Hematopoietic multipotent progenitor cell treated with erythropoietin and hydrocortisone succinate and interleukin-3 and kit ligand, for 4 days (in vitro differentiated cells): ENCODE results near the gene HIGD1B.
A peak's percentile ranks its signal among the peaks of the same experiment; 100 is the strongest.

ENCODE experiments used
- DNase-seq: peaks from one replicate; pipeline ENCODE4 v3.0.0-alpha.2; 2015

The HIGD1B gene

DNA sequence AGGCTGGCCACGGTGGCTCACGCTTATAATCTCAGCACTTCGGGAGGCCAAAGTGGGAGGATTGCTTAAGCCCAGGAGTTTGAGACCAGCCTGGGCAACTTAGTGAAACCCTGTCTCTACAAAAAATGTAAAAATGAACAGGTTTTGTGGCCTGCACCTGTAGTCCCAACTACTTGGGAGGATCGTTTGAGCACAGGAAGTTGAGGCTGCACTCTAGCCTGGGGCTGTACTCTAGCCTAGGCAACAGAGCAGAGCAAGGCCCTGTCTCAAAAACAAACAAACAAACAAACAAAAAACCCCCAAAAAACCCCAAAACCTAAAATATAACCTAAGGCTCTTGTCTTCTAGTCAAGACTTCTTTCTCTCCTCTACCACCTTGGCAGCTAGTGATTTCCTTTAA, 7.4 kb upstream of the HIGD1B start:
- no peak for DNase-seq

DNA sequence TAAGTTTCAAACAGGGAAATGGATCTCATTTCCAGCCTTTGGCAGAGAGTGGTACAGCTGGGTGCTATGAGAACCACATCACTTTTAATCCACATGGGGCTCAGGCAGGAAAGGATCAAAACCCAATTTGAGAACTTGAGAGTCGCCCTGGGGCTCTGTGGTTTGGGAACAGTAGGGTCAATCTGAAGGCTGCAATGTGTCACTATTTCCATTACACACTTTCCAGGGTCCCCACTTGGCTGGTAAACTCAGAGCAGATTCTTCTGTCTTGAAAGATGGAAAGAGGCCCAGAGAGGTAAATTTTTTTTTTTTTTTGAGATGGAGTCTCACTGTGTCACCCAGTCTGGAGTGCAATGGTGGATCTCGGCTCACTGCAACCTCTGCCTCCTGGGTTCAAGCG, 6.7 kb upstream of the HIGD1B start:
- DNase-seq = no peak

DNA sequence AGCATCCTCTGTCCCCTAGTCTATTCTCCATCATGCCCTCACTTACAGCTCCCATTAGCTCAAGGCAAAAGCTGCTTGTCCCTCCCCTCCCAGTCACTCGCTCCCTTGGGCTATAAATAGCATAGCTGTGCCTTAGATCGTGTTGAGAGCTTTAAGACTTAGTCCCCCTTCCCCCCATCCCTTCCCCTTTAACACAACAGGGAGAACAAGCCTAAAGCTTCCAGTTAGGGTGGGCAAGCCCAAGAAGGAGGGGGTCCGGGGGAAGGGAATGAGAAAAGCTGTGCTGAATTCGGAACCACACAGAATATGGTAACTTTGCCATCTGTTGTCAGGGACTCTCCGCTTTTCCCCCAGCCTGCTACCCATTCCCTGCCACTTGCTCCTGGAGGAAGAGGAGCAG, 4.9 kb upstream of the HIGD1B start:
- no peak for DNase-seq

DNA sequence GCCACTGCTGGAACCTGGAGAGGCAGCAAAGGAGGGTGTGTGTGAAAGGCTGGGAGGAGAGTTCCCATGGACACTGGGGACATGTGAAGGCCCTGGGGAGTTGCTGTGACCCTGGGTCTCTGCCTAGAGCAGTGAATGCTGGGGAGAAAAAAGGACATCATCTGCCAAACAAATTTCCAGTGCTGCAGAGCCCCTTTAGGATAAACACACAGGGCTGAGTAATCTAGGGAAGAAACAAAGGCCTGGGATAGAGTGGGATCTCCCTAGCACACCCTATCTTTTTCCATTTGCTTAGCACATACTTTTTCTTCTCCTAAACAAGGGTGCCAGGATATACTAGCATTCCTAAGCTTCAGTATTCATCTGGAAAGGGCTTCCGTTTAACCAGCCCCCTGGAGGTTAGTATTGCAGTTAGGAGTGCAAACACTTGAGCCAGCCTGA, 3.3 kb upstream of the HIGD1B start:
- no peak for DNase-seq

DNA sequence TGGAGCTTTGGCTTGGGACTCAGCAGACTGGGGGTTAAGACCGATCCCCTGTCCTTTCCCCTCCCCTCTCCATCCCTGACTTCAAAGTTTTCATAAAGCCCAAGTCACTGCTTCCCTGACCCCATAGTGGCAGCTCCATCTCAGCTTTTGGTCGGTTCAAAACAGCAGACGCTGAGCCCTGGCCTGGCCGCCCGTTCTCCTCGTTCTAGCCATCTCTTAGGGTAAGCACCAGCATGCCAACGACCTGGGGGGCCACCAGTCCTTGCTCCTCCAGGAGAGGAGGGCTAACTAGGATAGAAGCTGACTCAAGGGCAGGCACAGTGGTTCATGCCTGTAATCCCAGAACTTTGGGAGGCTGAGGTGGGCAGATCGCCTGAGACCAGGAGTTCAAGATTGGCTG, 1.5 kb upstream of the HIGD1B start:
- DNase-seq = no peak

DNA sequence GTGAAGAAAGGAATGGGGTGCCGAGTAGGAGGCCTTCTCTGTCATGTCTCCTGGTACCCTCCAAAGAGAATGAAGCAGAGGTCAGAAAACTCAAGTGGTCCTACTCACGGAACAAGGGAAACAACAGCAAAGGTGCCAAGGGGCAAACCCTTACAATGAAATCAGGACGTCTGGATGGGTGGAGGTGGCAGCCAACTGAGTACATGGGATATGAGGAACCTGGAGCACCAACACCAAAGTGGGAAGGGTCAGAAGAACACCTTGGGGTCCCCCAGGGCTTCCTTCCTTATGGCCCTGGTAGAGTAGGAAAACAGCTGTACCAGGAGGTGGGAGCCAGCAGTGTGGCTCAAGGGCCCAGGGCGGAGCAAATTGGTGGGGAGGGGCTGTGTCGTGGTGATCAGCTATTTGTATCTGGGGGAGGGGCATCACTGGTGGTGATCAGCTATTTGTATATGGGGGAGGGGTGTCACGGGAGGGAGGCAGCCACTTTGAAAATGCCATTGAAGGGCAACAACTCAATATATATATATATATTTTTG, 643 bp downstream of the HIGD1B start:
- no peak for DNase-seq

DNA sequence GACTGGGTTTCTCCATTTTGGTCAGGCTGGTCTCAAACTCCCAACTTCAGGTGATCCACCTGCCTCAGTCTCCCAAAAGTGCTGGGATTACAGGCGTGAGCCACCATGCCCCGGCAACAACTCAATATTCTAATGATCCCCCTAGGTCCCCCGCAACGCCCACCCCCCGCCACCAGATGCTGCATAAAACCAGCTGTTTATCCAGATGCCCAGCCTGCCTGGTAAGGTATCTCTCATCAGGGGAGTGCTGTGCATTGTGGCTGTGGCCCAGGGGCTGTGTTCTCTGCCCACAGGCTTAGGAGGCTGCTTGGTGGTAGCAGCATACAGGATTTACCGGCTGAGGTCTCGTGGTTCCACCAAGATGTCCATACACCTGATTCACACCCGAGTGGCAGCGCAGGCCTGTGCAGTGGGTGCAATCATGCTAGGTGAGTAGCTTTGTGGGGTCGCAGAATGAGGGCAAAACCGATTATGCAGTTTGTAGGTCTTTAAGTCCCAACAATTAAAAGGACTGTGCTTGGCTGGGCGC, 1.3 kb downstream of the HIGD1B start:
- DNase-seq = no peak

DNA sequence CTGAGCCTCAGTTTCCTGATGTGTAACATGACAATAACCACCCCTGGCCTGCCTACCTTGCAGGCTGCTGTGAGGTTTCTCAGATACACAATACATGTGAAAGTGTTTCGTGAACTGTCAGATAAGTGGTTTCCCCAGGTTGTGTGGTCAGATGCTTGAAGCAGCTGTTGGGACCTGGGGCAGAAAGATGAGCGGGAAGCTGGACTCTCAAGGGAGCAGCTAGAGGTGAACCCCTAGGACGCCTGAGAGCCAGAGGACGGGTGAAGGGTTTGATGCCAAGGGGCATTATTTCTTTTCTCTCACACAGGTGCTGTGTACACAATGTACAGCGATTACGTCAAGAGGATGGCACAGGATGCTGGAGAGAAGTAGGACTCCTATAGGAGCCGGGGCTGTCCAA, 2.3 kb downstream of the HIGD1B start:
- no peak for DNase-seq

DNA sequence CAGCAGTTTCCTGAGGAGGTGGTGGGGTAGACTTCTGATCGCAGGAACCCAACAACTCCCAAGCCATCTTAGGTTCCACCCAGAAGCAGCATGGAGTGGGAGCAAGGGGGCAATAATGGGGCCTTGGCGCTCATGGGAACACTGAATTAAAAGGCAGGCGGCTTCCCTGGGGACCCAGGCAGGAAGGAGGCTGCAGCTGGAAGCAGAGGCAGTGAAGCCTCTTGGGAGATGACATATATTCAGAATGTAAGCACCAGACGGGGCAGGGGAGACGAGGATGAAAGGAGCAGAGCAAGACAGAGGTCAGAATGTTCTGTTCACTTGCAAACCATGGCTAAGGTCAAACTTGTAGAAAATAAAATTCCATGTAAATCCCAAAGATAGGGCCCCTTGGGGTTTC, 2.9 kb downstream of the HIGD1B start:
- no peak for DNase-seq

DNA sequence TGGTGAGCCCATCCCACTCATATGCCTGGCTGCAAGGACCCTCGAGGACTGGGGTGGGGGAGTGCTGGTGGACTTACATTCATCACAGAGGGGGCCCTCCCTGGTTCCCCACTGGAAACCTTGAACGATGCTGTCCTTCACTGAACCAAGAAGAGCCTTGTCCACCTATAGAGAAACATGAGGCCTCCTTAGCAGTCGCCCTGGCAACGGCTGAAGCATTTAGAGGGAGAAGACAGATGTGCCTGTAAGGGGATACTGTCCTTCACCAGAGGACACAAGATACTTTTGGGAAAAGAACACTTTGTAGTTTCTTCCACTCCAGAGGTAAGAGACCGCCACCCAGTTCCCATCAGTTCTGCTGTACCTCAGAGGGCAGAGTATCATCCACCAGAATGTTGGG, 6.5 kb downstream of the HIGD1B start:
- no peak for DNase-seq

DNA sequence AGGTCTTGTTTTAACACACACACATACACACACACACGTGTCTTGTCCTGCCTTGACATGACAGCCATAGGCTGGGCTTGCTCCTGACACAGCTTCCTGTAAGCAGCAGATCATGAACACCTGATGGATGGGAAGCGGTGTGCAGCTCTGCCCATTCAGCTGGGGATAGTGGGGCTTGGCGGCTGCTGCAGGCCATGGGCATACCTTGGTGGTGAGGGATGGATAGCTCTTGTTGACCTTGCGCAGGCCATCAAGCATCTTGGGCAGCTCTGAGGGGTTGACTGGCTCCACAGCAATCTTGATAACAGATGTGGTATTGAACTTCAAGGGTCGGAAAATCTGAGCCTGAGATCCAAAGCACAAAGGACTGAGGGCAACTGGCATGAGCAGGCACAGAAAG, 12.0 kb downstream of the HIGD1B start:
- no peak for DNase-seq

DNA sequence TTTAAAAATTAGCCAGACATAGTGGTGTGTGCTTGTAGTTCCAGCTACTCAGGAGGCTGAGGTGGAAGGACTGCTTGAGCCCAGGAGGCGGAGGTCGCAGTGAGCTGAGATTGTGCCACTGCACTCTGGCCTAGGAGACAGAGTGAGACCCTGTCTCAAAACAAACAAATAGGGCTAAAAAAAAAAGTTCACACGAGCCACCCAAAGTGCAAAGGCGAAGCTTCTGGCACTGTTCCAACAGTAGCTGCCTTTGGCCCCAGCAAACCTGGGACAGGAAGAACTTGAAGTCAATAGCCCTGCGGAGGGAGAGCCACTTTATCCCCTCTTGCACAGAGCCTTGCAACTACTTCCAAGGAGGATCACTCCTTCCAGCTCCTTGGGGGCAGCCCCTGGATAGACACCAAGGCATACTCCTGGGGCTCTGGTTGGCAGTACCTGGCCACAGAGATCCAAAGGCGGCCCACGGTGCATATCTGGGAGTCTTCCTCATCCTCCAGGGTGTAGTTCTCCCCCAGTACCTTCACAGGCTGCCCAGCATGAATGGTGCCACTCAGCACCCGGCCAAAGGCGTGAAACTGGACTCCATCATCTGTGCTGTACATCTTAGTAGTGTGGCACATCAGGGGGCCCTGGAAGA, 14.7 kb downstream of the HIGD1B start:
- no peak for DNase-seq

DNA sequence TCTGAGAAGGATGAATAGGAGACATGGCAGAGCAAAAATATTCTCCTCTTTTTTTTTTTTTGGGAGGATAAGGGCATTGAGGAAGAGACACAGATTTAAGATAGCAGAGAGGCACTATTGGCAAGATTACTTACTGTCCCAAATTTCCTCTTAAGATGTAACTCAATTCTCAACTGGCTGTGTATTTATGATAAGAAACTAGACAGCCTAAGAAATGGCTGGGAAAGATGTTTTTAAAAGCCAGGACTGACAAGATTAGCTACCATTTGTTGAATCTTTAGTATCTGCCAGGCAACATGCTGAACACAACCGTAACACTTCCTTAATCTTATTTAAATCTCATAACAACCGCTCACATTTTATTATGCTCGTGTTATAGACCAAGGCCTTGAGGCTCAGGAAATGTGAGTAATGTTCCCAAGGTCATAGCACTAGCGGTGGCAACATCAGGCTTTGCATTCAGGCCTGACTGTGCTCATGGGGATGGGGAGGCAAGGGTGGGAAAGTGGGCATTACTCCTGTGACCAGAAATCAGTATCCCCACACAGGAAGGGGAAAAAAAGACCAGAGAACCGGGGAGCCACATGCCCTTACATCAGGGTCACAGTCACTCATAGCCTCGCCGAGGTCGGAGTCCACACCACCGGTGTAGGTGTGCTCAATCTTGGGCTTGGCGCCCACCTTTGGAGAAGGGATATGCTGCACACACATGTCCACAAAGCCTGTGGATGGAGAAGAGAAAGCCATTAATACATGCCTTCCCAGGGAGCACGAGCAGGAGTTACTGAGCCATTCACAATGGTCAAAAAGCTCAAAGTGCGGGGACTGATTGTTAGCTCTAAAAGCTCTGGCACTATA, 15.6 kb downstream of the HIGD1B start:
- no peak for DNase-seq

DNA sequence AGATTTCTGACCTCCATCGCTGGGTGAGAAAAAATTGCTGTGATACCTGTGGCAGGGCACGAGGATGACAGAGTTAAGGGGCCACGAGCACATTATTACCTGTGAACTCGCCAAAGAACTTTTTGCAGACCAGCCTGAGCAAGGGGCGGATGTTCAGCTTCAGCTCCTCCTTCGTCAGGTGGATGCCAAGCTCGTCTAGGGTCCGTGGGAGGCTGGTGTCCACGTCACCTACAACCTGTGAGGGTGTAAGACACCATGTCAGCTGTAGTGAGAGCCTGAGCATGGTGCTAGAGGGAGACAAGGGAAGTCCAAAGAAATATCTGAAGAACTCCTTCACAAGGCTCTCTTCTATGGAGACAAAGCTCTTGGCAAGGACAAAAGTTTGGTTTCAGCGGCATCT, 17.1 kb downstream of the HIGD1B start:
- DNase-seq = no peak

DNA sequence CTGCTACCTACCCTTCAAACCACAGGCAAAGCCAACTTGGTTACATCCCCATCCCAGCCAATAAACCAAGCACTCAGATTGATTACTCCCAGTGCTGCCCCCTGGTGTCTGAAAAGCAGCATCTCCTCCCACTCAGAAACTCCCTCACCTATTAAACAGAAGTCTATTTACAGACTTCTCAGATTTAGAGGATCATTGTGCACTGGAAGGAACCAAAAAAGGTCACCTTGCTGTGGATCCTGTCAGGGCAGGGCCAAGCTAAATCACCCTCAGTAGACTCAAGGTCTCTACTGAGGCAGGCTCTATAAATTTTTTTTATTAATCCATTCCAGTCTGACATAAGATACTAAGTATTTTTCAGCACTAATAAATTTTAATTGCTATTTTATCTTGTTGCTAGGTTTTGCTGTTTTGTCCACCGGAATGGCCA, 17.6 kb downstream of the HIGD1B start:
- DNase-seq = peak; percentile 87

DNA sequence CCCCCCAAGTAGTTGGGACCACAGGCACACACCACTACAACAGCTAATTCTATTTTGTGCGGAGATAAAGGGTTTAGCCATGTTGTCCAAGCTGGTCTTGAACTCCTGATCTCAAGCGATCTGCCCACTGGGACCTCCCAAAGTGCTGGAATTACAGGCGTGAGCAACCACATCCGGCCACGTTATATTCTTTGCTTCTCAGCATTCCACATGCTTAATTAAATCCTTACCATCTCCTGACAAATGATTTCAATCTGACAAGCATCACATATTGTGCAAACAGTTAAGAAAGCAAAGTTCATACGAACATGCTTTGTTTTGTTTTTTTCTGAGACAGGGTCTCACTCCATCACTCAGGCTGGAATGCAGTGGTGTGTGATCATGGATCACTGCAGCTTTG, 18.2 kb downstream of the HIGD1B start:
- DNase-seq = no peak

DNA sequence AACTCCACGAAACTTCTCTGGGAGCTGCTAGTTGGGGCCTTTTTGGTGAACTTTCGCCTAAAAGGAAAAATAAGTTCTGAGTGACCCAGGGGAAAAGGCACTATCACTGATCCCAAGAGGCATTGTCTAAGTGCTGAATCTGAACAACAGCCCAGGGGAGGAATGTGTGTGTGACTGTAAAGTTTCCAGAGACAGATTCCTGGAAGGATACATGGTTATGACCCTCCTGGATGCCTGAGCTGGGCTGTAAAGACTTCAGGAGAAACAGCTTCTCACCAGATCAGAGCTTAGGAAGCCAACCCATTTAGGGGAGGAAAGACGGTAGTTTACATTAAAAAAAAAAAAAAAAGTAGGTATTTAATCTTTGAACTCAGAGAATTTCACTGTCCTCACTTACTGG, 20.2 kb downstream of the HIGD1B start:
- DNase-seq = no peak

DNA sequence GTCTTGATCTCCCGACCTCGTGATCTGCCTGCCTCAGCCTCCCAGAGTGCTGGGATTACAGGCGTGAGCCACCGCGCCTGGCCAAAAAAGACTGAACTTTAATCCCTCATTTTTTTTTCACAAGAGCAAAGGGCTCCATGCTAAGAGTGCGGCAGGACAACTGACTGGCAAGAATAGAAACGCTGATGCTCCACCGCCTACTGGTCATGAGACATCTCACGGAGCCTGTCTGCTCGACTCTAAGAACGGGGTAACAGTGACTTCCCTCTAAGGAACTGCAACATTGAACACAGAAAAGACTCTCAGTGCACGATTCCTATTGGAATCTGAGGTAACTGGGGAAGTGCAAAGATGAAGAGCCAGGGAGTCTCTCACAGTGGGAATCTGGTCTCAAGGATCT, 23.9 kb downstream of the HIGD1B start:
- no peak for DNase-seq

DNA sequence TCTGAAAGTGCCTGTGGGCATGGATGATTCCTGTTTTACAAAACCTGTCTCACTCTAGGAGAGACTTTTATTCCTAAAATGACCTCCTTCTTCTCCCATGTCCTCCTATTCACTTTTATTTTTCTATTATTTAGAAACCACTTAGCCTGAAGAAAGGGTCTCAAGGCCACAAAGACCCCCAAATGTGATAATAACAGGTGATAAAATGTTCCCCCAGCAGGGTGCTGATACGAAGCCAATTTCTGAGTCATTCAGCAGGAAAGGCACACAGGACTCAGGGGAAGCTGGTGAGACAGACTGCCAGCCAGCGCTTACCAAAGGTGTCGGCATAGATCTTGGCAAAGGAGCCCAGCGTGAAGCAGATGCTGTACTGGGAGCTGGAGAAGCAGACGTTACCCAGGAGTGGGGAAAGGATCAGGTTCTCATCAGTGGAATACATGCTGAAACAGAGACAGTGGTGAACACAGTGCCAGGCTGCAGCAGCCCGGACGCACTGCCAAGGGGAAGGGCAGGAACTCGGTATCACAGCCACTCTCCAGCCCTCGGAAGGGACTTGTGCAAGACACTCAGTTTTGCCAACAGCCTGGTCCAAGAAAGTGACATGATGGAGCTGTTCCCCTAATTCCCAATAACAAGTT, 24.6 kb downstream of the HIGD1B start:
- no peak for DNase-seq

DNA sequence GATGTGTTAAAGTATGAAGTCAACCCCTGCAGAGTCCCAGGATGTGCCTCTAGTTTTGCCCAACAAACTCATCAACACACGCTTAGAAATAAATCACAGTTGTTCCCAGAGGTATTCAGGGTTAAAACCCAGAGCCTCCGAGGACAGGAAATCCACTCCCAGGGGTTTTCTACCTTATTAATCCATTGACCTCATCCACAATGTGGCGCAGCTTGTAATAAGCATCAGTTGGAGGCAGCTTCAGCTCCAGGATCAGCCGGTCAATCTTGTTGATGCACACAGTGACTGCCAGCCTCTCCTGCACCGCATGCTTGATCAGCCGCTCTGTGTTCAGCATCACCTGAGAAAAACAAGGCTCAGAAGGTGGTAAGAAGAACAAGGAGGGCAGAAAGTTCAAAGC, 28.1 kb downstream of the HIGD1B start:
- DNase-seq = no peak

DNA sequence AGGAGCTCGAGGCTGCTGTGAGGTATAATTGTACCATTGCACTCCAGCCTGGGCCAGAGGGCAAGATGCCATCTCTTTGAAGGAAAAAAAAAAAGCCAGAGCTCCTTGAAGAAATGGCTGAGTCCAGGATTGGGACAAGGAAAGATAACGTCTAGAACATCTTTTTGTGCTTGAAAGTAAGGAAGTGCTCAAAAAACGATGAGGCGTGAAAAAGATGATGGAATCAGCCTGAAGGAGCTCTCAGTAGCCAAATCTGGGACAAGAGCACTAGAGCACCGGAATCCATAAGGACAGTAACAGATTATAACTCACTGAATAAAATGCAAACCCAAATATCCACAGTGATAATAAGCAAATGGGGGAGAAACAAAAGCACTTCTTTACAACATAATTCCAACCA, 29.4 kb downstream of the HIGD1B start:
- no peak for DNase-seq

DNA sequence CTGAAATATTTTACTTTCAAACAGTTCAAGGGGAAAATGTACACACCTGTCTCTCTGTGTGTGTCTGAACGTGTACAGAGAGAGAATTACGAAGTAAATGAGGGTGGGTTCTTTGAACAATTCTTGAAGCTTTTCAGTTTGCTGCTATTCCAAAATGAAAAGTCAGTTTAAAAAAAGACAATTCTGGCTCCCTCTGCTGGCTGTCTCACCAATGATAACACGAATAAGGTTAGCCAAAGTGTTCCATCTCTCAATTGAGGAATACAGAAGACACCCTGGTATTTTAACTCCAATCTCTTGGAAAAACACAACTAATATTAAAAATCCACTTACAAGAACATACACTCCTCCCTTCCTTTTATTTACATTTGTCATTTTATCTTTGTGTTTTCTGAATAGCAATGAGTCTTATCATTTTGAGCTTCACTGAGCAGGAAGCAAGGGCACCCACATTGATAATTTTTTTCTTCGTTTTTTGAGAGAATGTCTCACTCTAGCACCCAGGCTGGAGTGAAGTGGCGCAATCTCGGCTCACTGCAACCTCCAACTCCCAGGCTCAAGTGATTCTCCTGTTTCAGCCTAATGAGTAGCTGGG, 31.0 kb downstream of the HIGD1B start:
- DNase-seq = peak; percentile 67

DNA sequence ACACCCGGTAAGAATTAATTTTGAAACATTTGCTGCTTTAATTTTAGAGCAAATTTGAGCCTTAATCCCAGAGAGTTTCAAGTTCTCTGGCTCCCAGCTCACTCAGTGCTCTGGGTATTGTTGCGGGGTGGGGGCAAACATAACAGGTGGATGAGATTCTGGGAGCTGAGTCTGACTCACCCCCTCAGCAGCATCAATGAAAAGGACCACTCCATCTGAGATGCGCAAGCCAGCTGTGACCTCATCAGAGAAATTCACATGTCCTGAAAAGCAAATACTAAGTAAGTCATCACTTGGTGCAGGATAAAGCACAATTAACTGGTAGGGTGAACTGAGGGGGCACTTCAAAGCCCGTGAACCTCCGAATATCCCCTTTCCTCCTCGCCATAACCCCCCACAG, 31.7 kb downstream of the HIGD1B start:
- no peak for DNase-seq
